Measurements from ENCODE around the gene TMEM97. TPM values are rescaled to one million over a fixed set of nuclear protein-coding genes. Genes with fewer than 3 reads are reported as not detected.
A peak's percentile ranks its signal among the peaks of the same experiment; 100 is the strongest.

The TMEM97 gene
- total and polyA plus RNA-seq, 9 of the 15 experiments (the other 6 are each of a cell fraction or from before 2014, with no cell fraction given) = 34.6 to 121 (median 76.0) TPM

- peak; percentile 86 for TF ChIP-seq ZNF395 (CRISPR knock-in tag; IDR thresholded peaks at IDR 0.05)
- no peak for TF ChIP-seq NONO (IDR thresholded peaks at IDR 0.05; ENCODE audit: low read depth in 2 of 2, low read length in 1 of 2)
- no peak for TF ChIP-seq XRCC4 (IDR thresholded peaks at IDR 0.05; ENCODE audit: extremely low read depth, insufficient read depth, insufficient read length)
- no peak for TF ChIP-seq NCOA6 (IDR thresholded peaks at IDR 0.05)
- TF ChIP-seq NCOR1 (IDR thresholded peaks at IDR 0.05) = no peak
- TF ChIP-seq GMEB1 (CRISPR knock-in tag; IDR thresholded peaks at IDR 0.05) = 0 out of 2 replicates have a peak, but pooled peaks have one; percentile 75
- peak; percentile 79 for TF ChIP-seq MTA2 (IDR thresholded peaks at IDR 0.05; ENCODE audit: low read depth)
- TF ChIP-seq PCBP1 (IDR thresholded peaks at IDR 0.05; ENCODE audit: low read depth, low read length, poor library complexity, severe bottlenecking) = peak; percentile 68
- TF ChIP-seq ILF3 (IDR thresholded peaks at IDR 0.05; ENCODE audit: borderline replicate concordance) = no peak
- no peak for TF ChIP-seq MLX (CRISPR knock-in tag; conservative IDR thresholded peaks at IDR 0.05)
- peak; percentile 74 for TF ChIP-seq CXXC5 (CRISPR knock-in tag; IDR thresholded peaks at IDR 0.05)
- no peak for TF ChIP-seq ASH1L (IDR thresholded peaks at IDR 0.05; ENCODE audit: borderline replicate concordance, low read depth, partially characterized antibody)
- TF ChIP-seq RBBP5 (IDR thresholded peaks at IDR 0.05; ENCODE audit: borderline replicate concordance, insufficient read depth, low read length, poor library complexity, severe bottlenecking) = peak; percentile 81
- TF ChIP-seq HLTF (IDR thresholded peaks at IDR 0.05) = no peak
- no peak for TF ChIP-seq DDX20 (tag; IDR thresholded peaks at IDR 0.05; ENCODE audit: low read depth)
- TF ChIP-seq CC2D1A (IDR thresholded peaks at IDR 0.05) = no peak
- TF ChIP-seq ZNF740 (CRISPR knock-in tag; IDR thresholded peaks at IDR 0.05) = no peak
- TF ChIP-seq ZNF740 (tag; IDR thresholded peaks at IDR 0.05) = no peak; a peak in 1 of 4 replicates
- peak; percentile 81 for TF ChIP-seq ETV1 (tag; conservative IDR thresholded peaks at IDR 0.05; ENCODE audit: low read depth)
- TF ChIP-seq SIRT6 (IDR thresholded peaks at IDR 0.05; ENCODE audit: low read depth, low read length) = no peak
- TF ChIP-seq FOXO4 (CRISPR knock-in tag; IDR thresholded peaks at IDR 0.05) = peak; percentile 78; the same call in 1 of the 2 replicates
Observed at GRCh38 chr17:28335201-28335958, 16.4 kb downstream of the TMEM97 start, which contains the start of the genes IFT20 and TNFAIP1 (continued).

Data from K562 (cell line).